ENCODE results near the gene CASP1. TPM values are rescaled to one million over a fixed set of nuclear protein-coding genes. Genes with fewer than 3 reads are reported as not detected.
"Not testable (repeated sequence)": the region's sequence is repeated elsewhere in the genome, so short reads cannot be mapped to it uniquely, and the experiment has no call there.

The CASP1 gene
- 18.7 and 21.6 TPM in 2 replicates for total RNA-seq

- H3K36me3 Mint-ChIP-seq (ENCODE audit: low read depth), result peaks cover 50% of the 10 kb centered on the region
- intact Hi-C loops (cut with micrococcal nuclease), result loop anchor here (1.0 kb wide), 1 partner anchor 8 kb away; no protein-coding TSS in a partner anchor
- no peaks in the 10 kb centered on the region for H3K27me3 Mint-ChIP-seq
- DNase-seq, result peak; percentile 83
- H3K27ac Mint-ChIP-seq, result peak within 1 kb of the TSS; percentile 91
- peak within 1 kb of the TSS; percentile 88 for H3K4me3 Mint-ChIP-seq
- H3K4me1 Mint-ChIP-seq, result peaks cover 38% of the 10 kb centered on the region
- peaks cover 10% of the 10 kb centered on the region for H3K9me3 Mint-ChIP-seq
Measured at GRCh38 chr11:105034813-105035620, at the start of gene CASP1. CASP1 (minus strand) TSS chr11:105035144; CDS start chr11:105035113, 31 bp downstream.

DNA sequence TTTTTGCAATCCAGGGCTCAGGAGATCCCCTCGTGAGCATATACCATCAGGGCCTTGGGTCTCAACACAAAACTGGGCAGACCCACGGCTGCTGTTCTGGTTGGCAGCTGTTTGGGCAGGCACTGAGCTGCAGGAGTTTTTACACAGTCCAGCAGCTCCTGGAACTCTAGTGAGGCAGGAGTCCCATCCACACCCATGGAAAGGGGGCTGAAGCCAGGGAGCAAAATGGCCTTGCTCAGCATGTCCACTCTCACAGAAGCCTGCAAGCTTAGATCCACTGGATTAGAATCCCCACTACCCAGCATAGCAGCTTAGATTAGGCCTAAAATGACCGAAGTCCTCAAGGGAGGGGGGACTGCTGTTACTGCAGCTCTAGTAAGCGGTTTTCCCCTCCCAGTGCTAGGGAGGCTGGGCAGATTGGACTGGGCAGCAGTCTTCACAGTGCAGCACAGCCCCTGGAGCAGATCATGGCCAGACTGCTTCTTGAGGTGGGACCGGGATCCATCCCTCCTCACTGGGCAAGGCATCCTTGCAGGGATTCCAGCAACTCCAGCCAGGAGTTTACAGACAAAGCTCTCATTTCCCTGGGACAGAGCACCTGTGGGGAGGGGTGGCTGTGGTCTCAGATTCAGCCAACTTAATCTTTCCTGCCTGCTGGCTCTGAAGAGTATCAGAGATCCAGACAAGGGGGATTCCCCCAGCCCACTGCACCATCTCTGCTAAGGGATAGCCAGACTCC, 46.6 kb upstream of the CASP1 start:
- intact Hi-C loops (cut with micrococcal nuclease), result no loop called here
- H3K9me3 Mint-ChIP-seq, result peaks cover 3% of the 10 kb centered on the region
- H3K27me3 Mint-ChIP-seq, result peaks cover 31% of the 10 kb centered on the region
- no peak for DNase-seq
- peaks cover 18% of the 10 kb centered on the region for H3K4me1 Mint-ChIP-seq
- no peak overlapping the region for H3K4me3 Mint-ChIP-seq
- H3K36me3 Mint-ChIP-seq (ENCODE audit: low read depth), result peaks cover 1% of the 10 kb centered on the region
- H3K27ac Mint-ChIP-seq, result no peak overlapping the region

GRCh38 chr11:105080171-105080906, 45.4 kb upstream of the CASP1 start:
- Mint-ChIP-seq H3K4me3 (peak overlapping the region; percentile 1), H3K4me1 (peaks cover 18% of the 10 kb centered on the region), H3K27me3 (peaks cover 19% of the 10 kb centered on the region)
- intact Hi-C loops (cut with micrococcal nuclease); DNase-seq; H3K9me3 Mint-ChIP-seq; H3K36me3 Mint-ChIP-seq (ENCODE audit: low read depth); H3K27ac Mint-ChIP-seq: not testable (repeated sequence)

- peaks cover 8% of the 10 kb centered on the region for H3K27me3 Mint-ChIP-seq
- no peak for DNase-seq
- H3K9me3 Mint-ChIP-seq, result no peaks in the 10 kb centered on the region
- H3K4me1 Mint-ChIP-seq, result peaks cover 18% of the 10 kb centered on the region
- no peak overlapping the region for H3K4me3 Mint-ChIP-seq
- intact Hi-C loops (cut with micrococcal nuclease), result loop anchor here (5.0 kb wide), 1 partner anchor 36 kb away; no protein-coding TSS in a partner anchor
- no peak overlapping the region for H3K27ac Mint-ChIP-seq
- H3K36me3 Mint-ChIP-seq (ENCODE audit: low read depth), result no peaks in the 10 kb centered on the region
Measured at GRCh38 chr11:105078283-105078682, 43.3 kb upstream of the CASP1 start.

DNA sequence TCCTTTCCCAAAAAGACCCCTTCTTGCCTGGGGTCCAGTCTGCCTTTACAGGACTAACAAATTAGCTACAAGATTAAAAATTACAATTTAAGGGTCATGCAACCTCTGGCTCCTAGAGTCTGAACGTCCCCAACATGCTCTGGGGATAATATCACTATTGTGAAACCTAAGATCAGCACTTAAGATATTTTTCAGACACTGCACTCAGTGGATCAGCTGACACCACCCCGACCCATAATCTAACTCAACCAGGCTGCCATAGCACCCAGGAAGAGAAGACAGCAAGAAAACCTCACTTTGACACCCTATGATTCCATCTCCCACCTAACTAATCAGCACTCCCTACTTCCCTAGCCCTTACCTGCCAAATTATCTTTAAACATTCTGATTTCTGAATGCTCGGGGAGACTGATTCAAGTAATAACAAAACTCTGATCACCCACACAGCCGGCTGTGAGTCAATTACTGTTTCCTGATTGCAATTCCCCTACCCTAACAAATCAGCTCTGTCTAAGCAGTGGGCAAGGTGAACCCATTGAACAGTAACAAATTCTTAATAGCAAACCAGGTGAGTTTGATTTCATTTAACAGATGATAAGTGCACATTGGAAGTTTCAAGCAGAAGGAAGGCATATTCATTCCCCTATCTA, 42.3 kb upstream of the CASP1 start:
- DNase-seq; H3K9me3 Mint-ChIP-seq; H3K4me3 Mint-ChIP-seq; H3K27me3 Mint-ChIP-seq; H3K27ac Mint-ChIP-seq; H3K36me3 Mint-ChIP-seq (ENCODE audit: low read depth): not testable (repeated sequence)
- intact Hi-C loops (cut with micrococcal nuclease), result loop anchor here (5.0 kb wide), 1 partner anchor 35 kb away; no protein-coding TSS in a partner anchor
- H3K4me1 Mint-ChIP-seq, result peaks cover 18% of the 10 kb centered on the region

DNA sequence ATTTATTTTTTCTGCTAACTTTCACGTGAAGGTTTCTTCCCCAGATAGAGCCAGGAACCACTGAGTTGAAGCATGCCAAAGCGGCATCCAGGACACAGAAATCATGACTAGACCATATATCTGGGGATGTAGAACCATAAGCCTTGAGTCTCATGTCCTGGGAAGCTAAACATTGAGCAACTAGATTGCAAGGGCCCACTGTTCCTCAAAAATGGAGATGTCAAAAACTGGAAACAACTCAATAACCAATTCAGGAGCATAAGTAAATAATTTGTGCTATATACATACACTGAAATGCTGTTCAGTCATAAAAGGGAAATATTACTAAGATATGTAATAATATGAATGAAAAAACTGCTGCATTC, 39.2 kb upstream of the CASP1 start:
- no peaks in the 10 kb centered on the region for H3K27me3 Mint-ChIP-seq
- H3K4me3 Mint-ChIP-seq, result no peak overlapping the region
- H3K9me3 Mint-ChIP-seq, result no peaks in the 10 kb centered on the region
- no peaks in the 10 kb centered on the region for H3K36me3 Mint-ChIP-seq (ENCODE audit: low read depth)
- H3K4me1 Mint-ChIP-seq, result peaks cover 17% of the 10 kb centered on the region
- DNase-seq, result no peak
- intact Hi-C loops (cut with micrococcal nuclease), result no loop called here
- no peak overlapping the region for H3K27ac Mint-ChIP-seq

DNA sequence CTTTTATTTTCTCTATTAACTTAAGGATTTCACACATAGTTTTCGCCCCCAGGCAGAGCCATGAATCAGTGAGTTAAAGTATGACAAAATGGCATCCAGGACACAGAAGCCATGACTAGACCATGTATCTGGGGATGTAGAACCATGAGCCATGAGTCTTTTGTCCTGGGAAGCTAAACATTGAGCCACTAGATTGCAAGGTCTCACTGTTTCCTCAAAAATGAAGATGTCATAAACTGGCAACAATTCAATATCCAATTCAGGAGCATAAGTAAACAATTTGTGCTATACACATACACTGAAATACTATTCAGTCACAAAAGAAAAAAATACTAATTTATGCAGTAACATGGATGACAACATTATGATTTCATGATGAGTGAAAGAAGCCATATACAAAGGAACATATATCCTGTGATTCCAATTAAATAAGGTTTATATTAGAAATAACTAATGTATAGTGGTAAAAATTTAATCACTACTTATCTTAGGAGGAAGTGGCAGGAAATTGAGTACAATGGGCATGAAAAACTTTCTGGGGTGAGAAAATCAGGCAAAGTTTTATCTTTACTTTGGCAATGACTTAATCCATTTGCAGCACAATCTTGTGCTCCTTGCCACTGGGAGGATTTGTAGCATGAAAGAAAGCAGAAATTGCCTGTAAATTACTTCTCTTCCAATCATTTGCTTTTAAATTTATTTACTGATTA, 38.7 kb upstream of the CASP1 start:
- intact Hi-C loops (cut with micrococcal nuclease), result no loop called here
- no peaks in the 10 kb centered on the region for H3K9me3 Mint-ChIP-seq
- peaks cover 21% of the 10 kb centered on the region for H3K4me1 Mint-ChIP-seq
- no peak for DNase-seq
- H3K4me3 Mint-ChIP-seq, result no peak overlapping the region
- no peak overlapping the region for H3K27ac Mint-ChIP-seq
- no peaks in the 10 kb centered on the region for H3K36me3 Mint-ChIP-seq (ENCODE audit: low read depth)
- no peaks in the 10 kb centered on the region for H3K27me3 Mint-ChIP-seq

- H3K27me3 Mint-ChIP-seq; DNase-seq; H3K27ac Mint-ChIP-seq; H3K4me3 Mint-ChIP-seq; H3K9me3 Mint-ChIP-seq; intact Hi-C loops (cut with micrococcal nuclease); H3K36me3 Mint-ChIP-seq (ENCODE audit: low read depth): not testable (repeated sequence)
- peaks cover 16% of the 10 kb centered on the region for H3K4me1 Mint-ChIP-seq
Measured at GRCh38 chr11:105072080-105072479, 37.1 kb upstream of the CASP1 start.

DNA sequence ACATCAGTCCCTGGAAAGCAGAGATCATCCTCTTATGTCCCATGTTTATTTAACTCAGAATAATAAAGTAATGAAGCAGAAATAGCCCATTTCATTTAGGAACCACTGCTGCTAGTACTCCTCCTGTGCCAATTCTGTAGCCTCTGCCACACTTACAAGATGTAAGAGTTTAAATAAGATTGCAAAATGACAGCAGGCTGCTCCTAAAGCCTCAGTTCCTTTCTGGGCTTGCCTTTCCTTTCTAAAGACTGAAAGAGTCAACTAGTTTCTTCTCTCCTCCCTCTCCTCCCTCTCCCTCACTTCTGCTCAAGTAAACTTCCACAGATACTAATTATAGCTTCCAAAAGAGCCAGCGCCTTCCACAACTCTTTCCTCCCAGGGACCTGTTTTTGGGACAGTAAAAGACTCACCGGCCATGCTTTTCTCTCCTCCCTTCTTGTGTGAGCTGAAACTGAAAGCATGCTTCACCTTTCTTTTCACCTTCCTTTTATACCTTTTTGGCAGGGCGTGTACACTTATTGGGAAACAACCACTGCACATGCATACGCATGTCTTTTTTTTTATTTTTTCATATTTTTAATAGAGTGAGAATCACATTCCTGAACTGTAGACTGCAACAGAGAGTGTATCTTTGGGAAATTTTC, 36.3 kb upstream of the CASP1 start:
- Mint-ChIP-seq H3K4me3 (peak overlapping the region; percentile 77), H3K27ac (peak overlapping the region; percentile 51), H3K4me1 (peaks cover 16% of the 10 kb centered on the region), H3K27me3 (peaks cover 2% of the 10 kb centered on the region), H3K9me3 (no peaks in the 10 kb centered on the region), H3K36me3 (ENCODE audit: low read depth) (no peaks in the 10 kb centered on the region)
- intact Hi-C loops (cut with micrococcal nuclease), result no loop called here
- DNase-seq, result peak; percentile 62

GRCh38 chr11:105070306-105070705, 35.4 kb upstream of the CASP1 start:
- no peaks in the 10 kb centered on the region for H3K36me3 Mint-ChIP-seq (ENCODE audit: low read depth)
- H3K27me3 Mint-ChIP-seq, result peaks cover 2% of the 10 kb centered on the region
- intact Hi-C loops (cut with micrococcal nuclease), result no loop called here
- DNase-seq, result no peak
- no peak overlapping the region for H3K27ac Mint-ChIP-seq
- H3K9me3 Mint-ChIP-seq, result no peaks in the 10 kb centered on the region
- peak overlapping the region; percentile 77 for H3K4me3 Mint-ChIP-seq
- peaks cover 18% of the 10 kb centered on the region for H3K4me1 Mint-ChIP-seq

- H3K9me3 Mint-ChIP-seq; H3K27ac Mint-ChIP-seq; H3K36me3 Mint-ChIP-seq (ENCODE audit: low read depth); DNase-seq; intact Hi-C loops (cut with micrococcal nuclease); H3K27me3 Mint-ChIP-seq; H3K4me3 Mint-ChIP-seq: not testable (repeated sequence)
- H3K4me1 Mint-ChIP-seq, result peaks cover 18% of the 10 kb centered on the region
Measured at GRCh38 chr11:105069749-105070148, 34.8 kb upstream of the CASP1 start.

- H3K27ac Mint-ChIP-seq; H3K4me1 Mint-ChIP-seq; intact Hi-C loops (cut with micrococcal nuclease); DNase-seq; H3K36me3 Mint-ChIP-seq (ENCODE audit: low read depth); H3K9me3 Mint-ChIP-seq; H3K4me3 Mint-ChIP-seq: not testable (repeated sequence)
- H3K27me3 Mint-ChIP-seq, result peaks cover 10% of the 10 kb centered on the region
Measured at GRCh38 chr11:105063245-105063941, 28.4 kb upstream of the CASP1 start.
